GM08714 (cell line): ENCODE data around the gene FAM107B.

Experiments used
- H3K4me3 ChIP-seq: fragments of 200-500 bp; sonication (Bioruptor generic); 2 replicates; pipeline ENCODE4 v1.5.1; 2014; ENCODE audit warnings: mild to moderate bottlenecking, low read length, inconsistent platforms
- ZNF274 ChIP-seq: IDR thresholded peaks from 2 replicates; pipeline ENCODE4 v1.6.1; 2012; ENCODE audit warnings: mild to moderate bottlenecking, low read depth, low read length

The FAM107B gene

DNA sequence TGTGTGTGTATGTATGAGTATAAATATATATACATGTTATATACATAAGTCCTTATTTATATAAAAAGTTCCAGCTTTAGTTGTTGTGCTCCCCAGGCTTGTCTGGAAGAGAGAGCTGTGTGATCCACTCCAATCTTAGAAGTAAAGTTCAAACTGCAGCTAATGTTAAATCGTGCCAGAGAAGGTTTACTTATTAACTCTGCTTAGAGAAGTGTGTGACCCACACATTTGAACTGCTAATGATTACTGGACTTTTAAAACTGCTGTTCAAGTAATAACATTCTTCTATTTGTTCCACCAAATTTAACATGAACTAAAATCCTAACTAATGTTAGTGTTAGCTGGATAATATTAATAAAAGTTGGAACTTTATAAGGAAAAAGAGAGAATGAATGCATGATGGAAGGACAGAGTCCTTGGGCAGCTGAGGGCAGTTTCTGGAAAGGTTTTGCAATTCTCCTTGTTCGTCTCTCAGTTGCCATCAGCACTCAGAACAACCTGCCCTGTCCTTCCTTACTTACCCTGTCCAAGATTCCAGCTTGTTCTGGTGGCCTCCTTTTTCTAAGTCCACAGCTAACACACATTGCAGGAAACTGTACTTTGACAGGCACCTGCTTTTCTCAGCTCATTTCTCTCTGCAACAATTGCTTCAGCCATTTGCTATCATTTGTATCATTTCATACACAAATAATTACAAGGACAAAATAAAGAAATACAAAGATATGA is 162.6 kb downstream of the FAM107B start:
- peak overlapping the region; percentile 37; the same call in 1 of the 2 replicates for H3K4me3 ChIP-seq
- no peak for TF ChIP-seq ZNF274

DNA sequence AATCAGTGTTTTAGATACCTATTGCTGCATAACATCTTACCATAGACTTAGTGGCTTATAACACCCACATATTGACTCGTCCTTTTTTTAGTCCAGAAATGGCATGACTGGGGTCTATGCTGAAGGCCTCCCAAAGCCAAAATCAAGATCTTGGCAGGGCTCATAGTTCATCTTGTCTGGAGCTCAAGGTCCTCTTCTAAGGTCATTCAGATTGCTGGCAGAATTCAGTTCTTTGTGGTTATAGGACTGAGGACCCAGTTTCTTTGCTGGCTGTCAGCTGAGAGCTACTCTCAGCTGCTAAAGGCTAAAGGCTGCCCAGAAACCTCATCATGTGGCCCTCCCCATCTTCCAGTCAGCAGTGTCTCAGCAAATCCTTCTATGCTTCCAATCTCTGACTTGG is 165.5 kb downstream of the FAM107B start:
- H3K4me3 ChIP-seq: no peak overlapping the region
- no peak for TF ChIP-seq ZNF274

DNA sequence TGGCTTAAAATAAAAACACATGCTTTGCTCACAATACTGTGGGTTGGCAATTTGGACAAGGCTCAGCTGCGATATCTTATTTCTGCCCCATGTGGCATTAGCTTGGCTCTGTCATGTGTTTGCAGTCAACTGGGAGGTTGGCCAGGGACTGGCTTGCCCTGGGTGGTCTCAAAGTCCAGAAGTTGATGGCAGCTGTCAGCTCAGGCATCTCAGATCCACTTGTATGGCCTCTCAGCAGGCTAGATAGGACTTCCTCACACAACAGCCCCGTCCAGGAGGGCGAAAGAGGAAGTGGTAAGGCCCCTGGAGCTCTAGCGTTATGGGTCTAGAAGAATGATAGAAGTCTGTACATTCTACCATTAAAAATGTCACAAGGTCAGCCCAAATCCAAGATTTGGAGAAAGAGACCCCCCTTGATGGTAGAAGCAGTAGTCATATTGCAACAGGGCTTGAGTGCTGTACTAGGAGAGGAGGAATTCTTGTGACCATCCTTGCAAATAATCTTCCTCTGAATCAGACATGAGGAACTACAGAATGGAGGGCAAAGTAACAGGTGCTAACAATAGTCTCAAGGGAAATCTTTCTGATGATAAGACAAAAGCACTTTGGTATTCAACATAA is 166.2 kb downstream of the FAM107B start:
- no peak for TF ChIP-seq ZNF274
- no peak overlapping the region; the same call in 1 of the 2 replicates for H3K4me3 ChIP-seq

DNA sequence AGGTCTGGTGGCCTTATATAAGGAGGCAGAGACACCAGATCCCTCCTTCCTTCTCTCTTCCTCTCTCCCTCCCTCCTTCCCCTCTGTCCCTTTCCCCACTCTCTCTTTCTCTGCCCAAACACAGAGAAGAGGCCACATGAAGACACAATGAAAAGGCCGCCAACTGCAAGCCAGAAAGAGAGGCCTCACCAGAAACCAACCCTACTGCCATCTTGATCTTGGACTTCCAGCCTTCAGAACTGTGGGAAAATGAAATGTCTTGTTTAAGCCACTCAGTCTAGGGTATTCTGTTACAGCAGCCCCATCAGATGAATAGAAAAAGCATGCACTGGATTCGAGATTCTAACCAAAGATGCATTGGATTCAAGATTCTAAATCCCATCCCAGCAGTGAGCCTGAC is 168.1 kb downstream of the FAM107B start:
- no peak overlapping the region for H3K4me3 ChIP-seq
- TF ChIP-seq ZNF274: no peak

DNA sequence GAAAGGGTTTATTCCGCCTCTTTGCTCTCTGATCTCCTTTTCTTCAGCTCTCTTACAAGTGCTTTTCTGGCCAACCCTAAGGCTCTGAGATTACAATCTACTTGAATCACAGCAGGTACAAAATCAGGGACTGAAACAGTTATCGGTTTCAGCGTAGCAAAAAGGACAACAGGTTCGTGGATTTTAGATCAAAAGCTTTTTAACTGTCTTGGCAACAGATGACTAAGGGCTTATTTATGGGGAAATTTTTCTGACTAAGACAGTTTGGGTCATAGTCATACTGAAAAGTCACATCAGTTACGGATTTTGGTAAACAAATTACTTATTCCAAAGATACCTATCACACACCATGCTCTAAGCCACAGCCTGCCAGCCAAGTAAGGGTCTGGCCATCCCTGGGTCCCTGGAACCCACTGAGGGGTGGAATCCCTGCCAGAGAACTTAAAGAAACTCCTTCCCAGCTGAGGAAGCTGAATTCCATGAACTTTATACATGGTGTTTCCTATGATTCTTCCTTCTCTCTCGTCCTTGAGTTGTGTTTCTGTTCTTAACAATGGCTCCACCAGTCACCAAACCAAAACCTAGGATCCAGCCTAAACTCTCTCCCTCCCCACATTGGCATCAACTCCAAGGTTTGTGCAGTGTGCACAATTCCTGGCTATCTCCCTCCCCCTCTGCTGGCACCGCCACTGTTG is 169.3 kb downstream of the FAM107B start:
- peak overlapping the region; percentile 73 for H3K4me3 ChIP-seq
- TF ChIP-seq ZNF274: no peak

DNA sequence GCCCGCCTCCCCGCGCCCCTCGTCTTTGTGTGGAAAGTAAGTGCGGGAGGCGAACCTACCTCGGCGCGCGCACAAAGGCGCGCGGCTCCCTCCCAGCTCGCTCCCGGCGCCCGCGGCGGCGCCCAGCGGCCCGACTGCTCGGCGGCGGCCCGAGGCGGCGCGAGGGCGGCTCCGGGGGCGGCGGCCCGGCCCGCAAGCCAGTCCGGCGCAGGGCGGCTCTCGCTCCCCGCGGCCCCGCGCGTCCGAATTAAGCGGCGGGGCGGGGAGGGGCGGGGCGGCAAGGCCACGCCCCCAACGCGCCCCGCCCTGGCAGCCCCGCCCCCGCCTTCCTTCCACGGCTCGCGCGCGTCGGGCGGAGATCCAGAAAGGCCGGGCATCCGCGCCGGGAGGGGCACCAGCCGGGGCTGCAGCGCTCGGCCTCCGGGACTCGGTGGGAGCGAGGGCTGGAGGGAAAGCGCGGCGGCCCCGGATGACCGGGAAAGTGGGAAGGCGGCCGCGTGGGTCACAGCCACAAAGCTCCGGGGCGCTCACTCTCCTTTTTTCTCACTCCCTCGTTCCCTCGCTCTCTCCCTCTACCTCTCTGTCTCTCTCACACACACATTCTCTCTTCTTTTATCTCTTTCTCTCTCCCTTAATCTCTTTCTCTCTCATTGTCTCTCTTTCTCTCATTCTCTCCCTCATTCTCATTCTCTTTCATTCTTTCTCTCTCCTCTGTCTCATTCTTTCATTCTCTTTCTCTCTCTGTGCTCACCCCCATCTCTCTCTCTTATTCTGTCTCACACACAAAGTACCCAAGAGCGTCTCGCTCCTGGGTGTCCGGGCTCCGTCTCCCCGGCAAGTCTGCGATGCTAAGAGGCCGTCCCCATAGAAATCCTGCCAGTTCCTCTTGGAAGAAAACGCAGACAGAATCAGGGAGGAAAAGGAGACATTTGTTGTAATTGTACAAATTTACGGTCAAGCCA is 170.2 kb downstream of the FAM107B start:
- TF ChIP-seq ZNF274: no peak
- H3K4me3 ChIP-seq: peak overlapping the region; percentile 97

DNA sequence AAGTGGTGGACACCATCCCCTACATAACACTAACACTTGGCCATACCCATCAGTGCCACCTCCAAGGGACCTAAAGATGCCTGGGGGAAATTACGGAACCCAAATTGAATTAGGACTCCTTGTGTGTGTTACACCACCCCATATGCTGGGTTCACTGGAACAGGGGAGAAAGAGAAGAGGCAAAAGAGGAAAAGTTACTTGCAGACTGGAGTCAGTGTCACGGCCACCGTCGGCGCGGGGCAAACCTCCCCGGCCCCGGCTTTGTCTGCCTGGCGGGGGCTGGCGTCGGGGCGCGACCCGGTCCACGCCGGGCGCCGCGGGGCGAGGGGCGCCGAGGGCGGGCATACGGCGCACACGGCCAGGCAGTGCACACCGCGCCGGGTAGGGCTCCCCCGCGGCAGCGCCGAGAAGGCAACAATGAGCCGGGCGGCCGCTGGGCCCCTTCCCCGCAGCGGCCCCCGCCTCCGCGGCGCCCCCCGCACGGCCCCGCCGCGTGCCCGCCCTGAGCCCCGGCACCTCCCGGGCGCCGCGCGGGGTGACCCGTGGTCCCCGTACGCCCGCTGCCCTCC is 171.1 kb downstream of the FAM107B start:
- H3K4me3 ChIP-seq: peak overlapping the region; percentile 97
- no peak for TF ChIP-seq ZNF274

DNA sequence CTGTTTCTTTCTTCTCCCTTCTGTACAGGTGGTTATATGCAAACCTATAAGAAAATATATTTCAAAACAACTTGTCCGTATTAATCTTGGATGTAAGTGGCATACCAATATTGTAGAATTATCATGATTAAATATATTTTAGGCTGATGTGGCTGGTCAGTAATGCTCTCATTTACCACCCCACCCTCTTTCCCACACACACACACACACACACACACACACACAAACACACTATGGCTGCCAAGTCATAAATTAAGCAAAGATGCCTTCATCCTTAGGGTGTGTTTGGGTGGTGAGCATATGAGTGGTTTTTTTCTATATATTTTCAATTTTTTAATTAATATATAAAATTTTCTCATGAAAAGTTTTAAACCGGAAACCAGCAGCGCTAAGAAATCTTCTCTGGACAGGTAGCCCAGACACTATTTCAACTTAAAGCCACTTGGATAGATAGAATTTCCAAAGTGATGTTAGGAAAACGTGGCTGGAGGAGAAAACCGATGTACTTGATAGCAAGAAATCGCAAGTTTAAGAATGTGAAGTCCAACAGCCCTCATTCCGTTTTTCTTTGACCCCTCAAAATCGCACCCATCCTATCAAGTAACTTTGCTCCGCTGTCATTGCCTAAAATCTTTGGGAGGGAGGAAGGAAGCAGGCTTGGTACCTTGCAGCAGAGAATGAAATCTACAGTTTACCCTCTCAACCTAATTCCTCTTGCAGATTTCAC is 171.7 kb downstream of the FAM107B start:
- H3K4me3 ChIP-seq: peak overlapping the region; percentile 97
- no peak for TF ChIP-seq ZNF274

DNA sequence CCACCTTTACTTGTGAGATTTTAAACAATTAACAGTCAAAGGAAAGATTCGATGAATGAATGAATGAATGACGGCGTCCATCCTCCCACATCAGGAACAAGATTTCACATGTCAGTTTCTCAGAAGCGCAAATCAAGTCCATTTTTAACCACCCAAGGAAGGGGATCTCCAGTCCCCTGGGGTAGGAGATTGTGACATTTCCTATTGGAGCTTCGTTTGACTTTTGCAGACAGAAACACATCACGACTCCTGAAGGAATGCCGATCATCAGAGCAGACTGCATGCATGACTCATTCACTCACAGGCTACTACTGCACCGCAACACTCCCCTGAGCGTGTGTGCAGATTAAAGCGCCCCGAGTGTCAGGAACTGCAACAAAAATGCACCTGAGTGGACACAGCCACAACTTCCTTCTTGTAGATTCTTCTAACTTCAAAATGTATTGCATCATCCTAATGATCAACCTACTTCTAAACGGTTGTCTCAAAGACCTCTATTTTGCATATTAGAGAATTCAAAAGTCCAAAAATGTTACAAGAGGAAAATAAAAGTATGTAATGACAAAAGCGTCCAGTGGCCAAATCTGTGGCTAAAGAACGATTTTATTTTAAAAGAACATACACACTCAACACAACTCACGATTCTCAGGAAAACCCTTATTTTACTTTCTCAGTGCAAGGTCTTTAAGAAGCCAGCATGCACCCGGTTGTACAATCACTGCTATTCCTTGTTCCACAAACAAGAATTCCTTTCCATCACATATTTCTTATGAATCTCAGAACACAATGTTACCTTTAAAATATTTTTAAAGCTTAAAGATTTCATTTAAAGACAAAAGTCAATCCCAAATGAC is 172.6 kb downstream of the FAM107B start:
- TF ChIP-seq ZNF274: no peak
- H3K4me3 ChIP-seq: peak overlapping the region; percentile 97

DNA sequence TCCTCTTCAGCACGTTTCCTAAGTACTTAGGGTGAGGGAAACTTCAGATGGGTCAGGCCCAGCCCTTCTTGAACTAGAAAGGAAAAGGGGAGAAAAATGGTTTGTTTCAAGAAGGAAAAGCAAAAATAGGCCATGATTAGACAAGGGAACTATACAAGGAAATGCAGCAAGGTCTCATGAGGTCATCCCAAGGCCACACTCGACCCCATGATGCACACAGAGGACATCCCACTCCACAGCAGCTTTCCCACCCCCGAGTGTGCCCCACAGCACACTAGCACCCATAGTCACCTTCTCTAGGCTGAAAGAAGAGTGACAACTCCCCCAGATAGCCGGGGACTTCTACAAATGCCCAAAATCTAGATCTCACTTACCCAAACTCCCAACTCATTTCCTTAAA is 173.4 kb downstream of the FAM107B start:
- no peak for TF ChIP-seq ZNF274
- peak overlapping the region; percentile 97 for H3K4me3 ChIP-seq

DNA sequence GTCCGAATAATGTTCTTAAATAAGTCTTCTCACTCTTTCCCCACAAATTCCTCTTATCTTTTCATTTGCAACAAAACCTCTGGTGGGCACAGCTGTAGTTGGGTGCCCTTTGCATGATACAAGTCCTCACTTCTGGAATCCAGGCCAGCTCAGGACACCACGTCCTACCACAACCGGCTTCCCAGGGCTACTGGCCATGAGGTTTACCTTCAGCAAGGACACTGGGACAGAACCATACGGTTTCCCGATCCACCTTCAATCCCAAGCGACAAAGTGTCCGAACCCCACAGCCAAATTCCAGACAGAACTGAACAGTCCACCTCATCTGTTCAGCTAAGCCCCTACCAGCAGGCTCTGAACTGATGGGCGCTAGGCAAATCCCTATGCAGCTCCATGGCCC is 174.6 kb downstream of the FAM107B start:
- H3K4me3 ChIP-seq: no peak overlapping the region
- TF ChIP-seq ZNF274: no peak
